MCF 10A (cell line): ENCODE results near the gene ACAN. TPM values are rescaled to one million over a fixed set of nuclear protein-coding genes. Genes with fewer than 3 reads are reported as not detected.
A peak's percentile ranks its signal among the peaks of the same experiment; 100 is the strongest.

Experiments used
- BruUV-seq: library from RNA; stranded (reverse); fragments of 400-500 nt; replicated peaks from 2 replicates; lab custom pipeline; 2021; lab: Mats Ljungman, UMichigan
- CTCF ChIA-PET: fragments of 300-600 bp; sonication (Branson Sonifier 250); formaldehyde crosslinking; extraction: SDS; loops from one replicate; lab custom pipeline; 2021; ENCODE audit warnings: antibody characterized with exemption, inconsistent platforms; lab: Yijun Ruan, JAX
- POLR2A ChIA-PET: fragments of 300-600, 350-650 bp; sonication (Branson Sonifier 250); formaldehyde crosslinking; extraction: SDS; loops from one replicate; lab custom pipeline; 2020; ENCODE audit warnings: antibody characterized with exemption, inconsistent platforms; lab: Yijun Ruan, JAX
- DNase-seq: peaks from one replicate; pipeline ENCODE4 v3.0.0-alpha.2; 2018; ENCODE audit not compliant: unreplicated experiment
- H3K27ac Mint-ChIP-seq: one replicate; pipeline ENCODE4 v1.8.0; 2022; ENCODE audit warnings: mild to moderate bottlenecking, low read depth, mixed read lengths; ENCODE audit not compliant: unreplicated experiment
- H3K27me3 Mint-ChIP-seq: one replicate; pipeline ENCODE4 v1.8.0; 2022; ENCODE audit warnings: mixed read lengths; ENCODE audit not compliant: insufficient read depth, unreplicated experiment
- H3K36me3 Mint-ChIP-seq: one replicate; pipeline ENCODE4 v1.8.0; 2022; ENCODE audit warnings: mild to moderate bottlenecking, moderate library complexity, mixed read lengths; ENCODE audit not compliant: insufficient read depth, unreplicated experiment
- H3K4me1 Mint-ChIP-seq: one replicate; pipeline ENCODE4 v1.8.0; 2022; ENCODE audit warnings: mixed read lengths; ENCODE audit not compliant: insufficient read depth, unreplicated experiment
- H3K4me3 Mint-ChIP-seq: one replicate; pipeline ENCODE4 v1.8.0; 2022; ENCODE audit warnings: mild to moderate bottlenecking, moderate library complexity, mixed read lengths; ENCODE audit not compliant: unreplicated experiment
- H3K9me3 Mint-ChIP-seq: one replicate; pipeline ENCODE4 v1.8.0; 2022; ENCODE audit warnings: mixed read lengths; ENCODE audit not compliant: unreplicated experiment
- intact Hi-C: fragments of 100-400 bp; cut with micrococcal nuclease; formaldehyde crosslinking; loops from 2 replicates; pipeline ENCODE4 v1.14.1; 2022
- total RNA-seq: library from RNA; stranded (reverse); gene quantifications from 2 replicates; pipeline ENCODE4 v1.2.3, GENCODE V29; 2022
- TF ChIP-seq, protein P1 (sequence below): fragments of 200-600 bp; IDR thresholded peaks from one replicate; pipeline ENCODE4 v1.8.0; 2022; ENCODE audit warnings: antibody characterized with exemption, mild to moderate bottlenecking; ENCODE audit not compliant: unreplicated experiment

Gene ACAN
- total RNA-seq, 1 experiment from 2014 or later: not detected

DNA sequence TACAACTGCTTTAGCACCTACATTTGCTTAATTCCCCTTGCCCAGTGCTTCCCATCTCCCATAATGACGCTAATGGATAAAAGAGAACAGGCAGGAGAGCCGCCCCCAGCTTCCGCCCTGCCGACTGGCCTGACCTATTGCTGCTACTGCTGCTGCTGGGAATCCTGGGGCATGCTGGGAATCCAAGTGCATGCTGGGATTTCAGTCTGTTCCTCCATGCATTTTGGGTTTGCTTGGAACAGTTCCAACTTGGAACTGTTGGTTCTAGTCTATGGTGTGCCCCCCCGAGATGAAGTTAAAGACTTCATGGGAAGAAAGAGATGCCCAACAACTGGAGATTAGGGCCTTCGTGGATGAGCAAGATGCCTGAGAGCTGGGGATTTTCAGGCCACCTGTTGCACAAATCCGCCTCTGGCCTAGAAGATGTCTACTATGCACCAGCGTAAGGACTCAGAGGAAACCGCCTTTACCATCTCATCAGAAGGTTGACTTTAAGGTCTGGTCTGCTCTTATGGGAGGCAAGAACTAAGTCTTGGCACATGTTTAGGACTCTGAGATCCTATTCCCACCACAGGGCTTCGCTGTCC is 63.2 kb downstream of the ACAN start:
- CTCF ChIA-PET: no interaction called here
- POLR2A ChIA-PET: no interaction called here
- intact Hi-C loops: no loop called here
- peaks cover 10% of the 10 kb centered on the region for H3K27me3 Mint-ChIP-seq
- peaks cover 12% of the 10 kb centered on the region for H3K4me1 Mint-ChIP-seq
- no peaks in the 10 kb centered on the region for H3K36me3 Mint-ChIP-seq
- H3K4me3 Mint-ChIP-seq: no peak overlapping the region
- DNase-seq: no peak
- TF ChIP-seq, protein P1, sequence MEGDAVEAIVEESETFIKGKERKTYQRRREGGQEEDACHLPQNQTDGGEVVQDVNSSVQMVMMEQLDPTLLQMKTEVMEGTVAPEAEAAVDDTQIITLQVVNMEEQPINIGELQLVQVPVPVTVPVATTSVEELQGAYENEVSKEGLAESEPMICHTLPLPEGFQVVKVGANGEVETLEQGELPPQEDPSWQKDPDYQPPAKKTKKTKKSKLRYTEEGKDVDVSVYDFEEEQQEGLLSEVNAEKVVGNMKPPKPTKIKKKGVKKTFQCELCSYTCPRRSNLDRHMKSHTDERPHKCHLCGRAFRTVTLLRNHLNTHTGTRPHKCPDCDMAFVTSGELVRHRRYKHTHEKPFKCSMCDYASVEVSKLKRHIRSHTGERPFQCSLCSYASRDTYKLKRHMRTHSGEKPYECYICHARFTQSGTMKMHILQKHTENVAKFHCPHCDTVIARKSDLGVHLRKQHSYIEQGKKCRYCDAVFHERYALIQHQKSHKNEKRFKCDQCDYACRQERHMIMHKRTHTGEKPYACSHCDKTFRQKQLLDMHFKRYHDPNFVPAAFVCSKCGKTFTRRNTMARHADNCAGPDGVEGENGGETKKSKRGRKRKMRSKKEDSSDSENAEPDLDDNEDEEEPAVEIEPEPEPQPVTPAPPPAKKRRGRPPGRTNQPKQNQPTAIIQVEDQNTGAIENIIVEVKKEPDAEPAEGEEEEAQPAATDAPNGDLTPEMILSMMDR: no peak
- H3K27ac Mint-ChIP-seq: peak overlapping the region; percentile 12
- H3K9me3 Mint-ChIP-seq: no peaks in the 10 kb centered on the region
- no TSS peak for BruUV-seq

DNA sequence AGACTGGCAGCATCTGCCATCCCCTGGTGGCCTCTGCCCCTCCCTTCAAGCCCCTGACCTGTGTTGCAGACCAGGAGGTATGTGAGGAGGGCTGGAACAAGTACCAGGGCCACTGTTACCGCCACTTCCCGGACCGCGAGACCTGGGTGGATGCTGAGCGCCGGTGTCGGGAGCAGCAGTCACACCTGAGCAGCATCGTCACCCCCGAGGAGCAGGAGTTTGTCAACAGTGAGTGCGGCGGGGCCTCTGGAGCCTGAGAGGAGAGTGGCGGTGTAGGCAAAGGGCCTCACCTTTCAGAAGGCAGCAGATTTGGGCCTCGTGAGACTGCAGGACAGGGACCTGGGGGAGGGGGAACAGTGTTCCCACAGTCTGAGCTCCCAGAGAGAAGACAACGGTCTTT is 68.1 kb downstream of the ACAN start:
- Mint-ChIP-seq H3K36me3 (no peaks in the 10 kb centered on the region), H3K4me1 (peaks cover under 1% of the 10 kb centered on the region), H3K27ac (no peak overlapping the region), H3K9me3 (no peaks in the 10 kb centered on the region), H3K4me3 (no peak overlapping the region), H3K27me3 (peaks cover 20% of the 10 kb centered on the region)
- TF ChIP-seq, protein P1: no peak
- POLR2A ChIA-PET: no interaction called here
- CTCF ChIA-PET: interaction anchor here (1.4 to 3.1 kb wide), 2 partner anchors 8 to 186 kb away, joined by 5 to 16 read pairs; no protein-coding TSS in a partner anchor
- intact Hi-C loops: no loop called here
- no TSS peak for BruUV-seq
- DNase-seq: no peak

DNA sequence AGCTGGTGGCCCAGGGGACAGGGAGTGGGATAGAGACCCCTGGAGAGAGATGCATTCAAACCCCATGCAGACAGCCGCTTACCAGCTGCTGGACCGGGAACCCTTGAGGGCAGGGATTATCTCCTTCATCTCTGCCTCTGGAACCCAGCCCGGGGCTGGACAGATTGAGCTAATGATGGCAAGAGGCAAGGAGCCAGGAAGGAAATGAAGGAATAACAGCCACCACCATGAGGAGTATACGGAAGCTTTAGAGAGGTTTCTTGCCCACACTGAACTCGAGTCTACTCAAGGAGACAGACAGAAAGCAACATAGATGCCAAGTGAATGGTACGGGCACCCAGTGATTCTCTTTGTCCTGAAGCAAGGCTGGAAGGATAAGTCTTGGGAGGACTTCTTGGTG is 68.9 kb downstream of the ACAN start:
- Mint-ChIP-seq H3K4me3 (no peak overlapping the region), H3K36me3 (no peaks in the 10 kb centered on the region), H3K4me1 (no peaks in the 10 kb centered on the region), H3K27ac (no peak overlapping the region), H3K27me3 (peaks cover 20% of the 10 kb centered on the region), H3K9me3 (no peaks in the 10 kb centered on the region)
- CTCF ChIA-PET: interaction anchor here (0.7 to 1.4 kb wide), 4 partner anchors 28 to 372 kb away, joined by 3 to 5 read pairs (median 4); partner anchors contain the start of gene FANCI
- intact Hi-C loops: no loop called here
- no peak for DNase-seq
- POLR2A ChIA-PET: interaction anchor here (0.5 kb wide), 1 partner anchor 11 kb away, joined by 3 read pairs; no protein-coding TSS in a partner anchor
- TF ChIP-seq, protein P1: no peak
- BruUV-seq: no TSS peak

- TF ChIP-seq, protein P1: no peak
- Mint-ChIP-seq H3K27ac (no peak overlapping the region), H3K27me3 (peaks cover 20% of the 10 kb centered on the region), H3K4me3 (no peak overlapping the region), H3K4me1 (no peaks in the 10 kb centered on the region), H3K36me3 (no peaks in the 10 kb centered on the region), H3K9me3 (no peaks in the 10 kb centered on the region)
- ChIA-PET POLR2A (no interaction called here), CTCF (interaction anchor here (0.7 to 1.4 kb wide), 3 partner anchors 28 to 371 kb away, joined by 3 to 5 read pairs (median 4); partner anchors contain the start of gene FANCI)
- DNase-seq: no peak
- intact Hi-C loops: no loop called here
- BruUV-seq: no TSS peak
These were observed 69.5 kb downstream of the ACAN start for GRCh38 chr15:88872706-88873105.
